Stomach (tissue), 9 donors: ENCODE measurements around the gene MBD6. TPM values are rescaled to one million over a fixed set of nuclear protein-coding genes. Genes with fewer than 3 reads are reported as not detected.

Source experiments
- DNase-seq, 2 donors: peaks; one replicate each; pipeline versions ENCODE4 v3.0.0 to v3.0.0-alpha.2; 2013 to 2019
- H3K27ac ChIP-seq, 5 donors: fragments of 200-600 bp in 4 of 5; sonication (generic) in 4 of 5; one replicate each; pipeline ENCODE4 v1.5.1; 2013 to 2019; ENCODE audit warnings: mild to moderate bottlenecking in 1 of 5, moderate library complexity in 1 of 5
- H3K27me3 ChIP-seq, 3 donors: fragments of 200-600 bp; sonication (generic); one replicate each; pipeline ENCODE4 v1.5.1; 2017 to 2019; ENCODE audit warnings: mixed run types in 1 of 3
- H3K36me3 ChIP-seq, 4 donors: fragments of 200-600 bp; sonication (generic); 1 replicate in 3 of 4; 2 replicates in 1 of 4; pipeline ENCODE4 v1.5.1; 2016 to 2019
- H3K4me1 ChIP-seq, 4 donors: fragments of 200-600 bp; sonication (generic); one replicate each; pipeline ENCODE4 v1.5.1; 2016 to 2019
- H3K4me3 ChIP-seq, 4 donors: fragments of 200-600 bp; sonication (generic) in 3 of 4; one replicate each; pipeline ENCODE4 v1.5.1; 2016 to 2019; ENCODE audit warnings: mild to moderate bottlenecking in 1 of 4
- H3K9me3 ChIP-seq, 4 donors: fragments of 200-600 bp; sonication (generic); one replicate each; pipeline ENCODE4 v1.5.1; 2016 to 2019
- CTCF ChIP-seq, 7 experiments: fragments of 450-650 bp in 4 of 7; fragments of 200-600 bp in 3 of 7; sonication (generic) in 3 of 7; IDR thresholded peaks; one replicate each; pipeline ENCODE4 v1.5.1; 2016 to 2019; ENCODE audit warnings: antibody characterized with exemption in 7 of 7, control low read depth in 2 of 7, mild to moderate bottlenecking in 1 of 7
- EP300 ChIP-seq: sonication (generic); formaldehyde crosslinking; IDR thresholded peaks from one replicate; pipeline ENCODE4 v1.6.1; 2017; ENCODE audit warnings: antibody characterized with exemption
- POLR2A ChIP-seq, 4 donors: fragments of 450-650 bp; IDR thresholded peaks; one replicate each; pipeline ENCODE4 v1.6.1; 2016; ENCODE audit warnings: antibody characterized with exemption in 4 of 4, control low read depth in 2 of 4, mild to moderate bottlenecking in 1 of 4, moderate library complexity in 1 of 4
- POLR2AphosphoS5 ChIP-seq, 3 donors: sonication (generic); formaldehyde crosslinking; IDR thresholded peaks; one replicate each; pipeline ENCODE4 v1.6.1; 2016; ENCODE audit warnings: antibody characterized with exemption in 3 of 3
- WGBS, 5 donors: extraction: QIAGEN DNeasy Blood & Tissue Kit in 3 of 5; methylation state at CpG; one replicate each; pipeline versions ENCODE4 v1.1.5 to v1.1.7; 2013 to 2018; 5-methylcytosine and 5-hydroxymethylcytosine counted together
- intact Hi-C: fragments of 100-400 bp; cut with DNase I; formaldehyde crosslinking; loops from one replicate; pipeline ENCODE4 v1.15.1; 2023; ENCODE audit warnings: low total_unique reads
- polyA plus RNA-seq, 3 donors: library from polyadenylated mRNA; stranded (reverse); fragments of 200-250 nt; gene quantifications; one replicate each; pipeline ENCODE4 v1.2.3, GENCODE V29; 2013
- total RNA-seq, 5 donors: library from RNA; depleted of rRNA; stranded (reverse); fragments of >200 nt; gene quantifications; one replicate each; pipeline versions ENCODE4 v1.1.0 to v1.2.3, GENCODE V29; 2014 to 2016
- donor health status: healthy with polysubstance abuse.
- donor health status: Bipolar disorder and iron deficiency.
- donor health status: healthy.

MBD6 gene
- total and polyA plus RNA-seq, 8 donors: 4.8 to 129 (median 29.8) TPM

GRCh38 chr12:57546438-57547287, 24.0 kb downstream of the MBD6 start, which contains the start of gene DCTN2:
Gene DCTN2 (minus strand): TSS chr12:57547192. CDS start chr12:57547063, 129 bp downstream.
- Histone ChIP-seq H3K4me1 (peaks cover 14 to 50% (median 35%) of the 10 kb centered on the region in 4 donors), H3K27me3 (peaks cover 0 to 32% (median 25%) of the 10 kb centered on the region in 3 donors), H3K9me3 (no peaks in the 10 kb centered on the region), H3K4me3 (peak within 1 kb of the TSS; percentile 86 to 100 (median 96)), H3K36me3 (peaks cover 3 to 13% (median 12%) of the 10 kb centered on the region in 4 donors), H3K27ac (peak within 1 kb of the TSS; percentile 93 to 98 (median 96))
- intact Hi-C loops: no loop called here
- WGBS, 5 donors: 0 to 1% (median 1%) methylated on average over 29 to 56 of the region's 56 CpGs
- peak; percentile 96 to 99 for DNase-seq
- TF ChIP-seq POLR2A (IDR thresholded peaks at IDR 0.05): peak in 1 of 4 donors; percentile 37
- no peak for TF ChIP-seq EP300
- peak in 1 of 7 experiments; percentile 18 for TF ChIP-seq CTCF (IDR thresholded peaks at IDR 0.05)
- peak in 2 of 3 donors; percentile 73 to 79 for TF ChIP-seq POLR2AphosphoS5 (IDR thresholded peaks at IDR 0.05)

GRCh38 chr12:57547288-57548012, 24.8 kb downstream of the MBD6 start:
- peak overlapping the region; percentile 86 to 100 (median 96) for H3K4me3 ChIP-seq
- intact Hi-C loops: no loop called here
- 18 to 24% (median 20%) methylated on average over 9 of the region's 9 CpGs for WGBS, 5 donors

GRCh38 chr12:57548013-57548315, 25.3 kb downstream of the MBD6 start:
- DNase-seq: no peak
- H3K36me3 ChIP-seq: no peaks in the 10 kb centered on the region
- H3K27me3 ChIP-seq: peaks cover 0 to 32% (median 25%) of the 10 kb centered on the region in 3 donors
- TF ChIP-seq POLR2A (IDR thresholded peaks at IDR 0.05) (no peak), EP300 (no peak)
- intact Hi-C loops: no loop called here
- no peak overlapping the region for H3K27ac ChIP-seq
- no peaks in the 10 kb centered on the region for H3K9me3 ChIP-seq
- no peak overlapping the region for H3K4me3 ChIP-seq
- H3K4me1 ChIP-seq: peaks cover 14 to 50% (median 35%) of the 10 kb centered on the region in 4 donors
- 90 to 98% (median 95%) methylated on average over 2 of the region's 2 CpGs for WGBS, 5 donors

More at GRCh38 chr12:57547288-57548012, 24.8 kb downstream of the MBD6 start:
- peaks cover 0 to 5% (median 4%) of the 10 kb centered on the region in 4 donors for H3K36me3 ChIP-seq
- TF ChIP-seq EP300 (no peak), POLR2AphosphoS5 (IDR thresholded peaks at IDR 0.05) (peak in 1 of 3 donors; percentile 22)
- H3K4me1 ChIP-seq: peaks cover 14 to 50% (median 35%) of the 10 kb centered on the region in 4 donors
- peak overlapping the region in 4 of 5 donors; percentile 93 to 98 (median 96) for H3K27ac ChIP-seq
- no peaks in the 10 kb centered on the region for H3K9me3 ChIP-seq
- peaks cover 0 to 32% (median 25%) of the 10 kb centered on the region in 3 donors for H3K27me3 ChIP-seq
- no peak for DNase-seq

GRCh38 chr12:57548488-57548887, 25.9 kb downstream of the MBD6 start:
- no peaks in the 10 kb centered on the region for H3K36me3 ChIP-seq
- no peak for DNase-seq
- no peaks in the 10 kb centered on the region for H3K9me3 ChIP-seq
- intact Hi-C loops: no loop called here
- peaks cover 14 to 48% (median 35%) of the 10 kb centered on the region in 4 donors for H3K4me1 ChIP-seq
- peaks cover 0 to 32% (median 29%) of the 10 kb centered on the region in 3 donors for H3K27me3 ChIP-seq
- 40 to 63% (median 50%) methylated on average over 2 of the region's 2 CpGs for WGBS, 5 donors
- H3K4me3 ChIP-seq: no peak overlapping the region
- no peak overlapping the region for H3K27ac ChIP-seq
- TF ChIP-seq EP300: no peak
- no peak for TF ChIP-seq POLR2AphosphoS5 (IDR thresholded peaks at IDR 0.05)
- no peak for TF ChIP-seq CTCF (IDR thresholded peaks at IDR 0.05)
- TF ChIP-seq POLR2A (IDR thresholded peaks at IDR 0.05): no peak
